NCI-H82 (cell line): ENCODE data around the gene ANKRD17.
A peak's percentile ranks its signal among the peaks of the same experiment; 100 is the strongest.
"Not testable (repeated sequence)": the region's sequence is repeated elsewhere in the genome, so short reads cannot be mapped to it uniquely, and the experiment has no call there.

Source experiments
- DNase-seq: peaks from one replicate; lab custom pipeline; 2025; lab: John Stamatoyannopoulos, UW

ANKRD17 gene, protein sequence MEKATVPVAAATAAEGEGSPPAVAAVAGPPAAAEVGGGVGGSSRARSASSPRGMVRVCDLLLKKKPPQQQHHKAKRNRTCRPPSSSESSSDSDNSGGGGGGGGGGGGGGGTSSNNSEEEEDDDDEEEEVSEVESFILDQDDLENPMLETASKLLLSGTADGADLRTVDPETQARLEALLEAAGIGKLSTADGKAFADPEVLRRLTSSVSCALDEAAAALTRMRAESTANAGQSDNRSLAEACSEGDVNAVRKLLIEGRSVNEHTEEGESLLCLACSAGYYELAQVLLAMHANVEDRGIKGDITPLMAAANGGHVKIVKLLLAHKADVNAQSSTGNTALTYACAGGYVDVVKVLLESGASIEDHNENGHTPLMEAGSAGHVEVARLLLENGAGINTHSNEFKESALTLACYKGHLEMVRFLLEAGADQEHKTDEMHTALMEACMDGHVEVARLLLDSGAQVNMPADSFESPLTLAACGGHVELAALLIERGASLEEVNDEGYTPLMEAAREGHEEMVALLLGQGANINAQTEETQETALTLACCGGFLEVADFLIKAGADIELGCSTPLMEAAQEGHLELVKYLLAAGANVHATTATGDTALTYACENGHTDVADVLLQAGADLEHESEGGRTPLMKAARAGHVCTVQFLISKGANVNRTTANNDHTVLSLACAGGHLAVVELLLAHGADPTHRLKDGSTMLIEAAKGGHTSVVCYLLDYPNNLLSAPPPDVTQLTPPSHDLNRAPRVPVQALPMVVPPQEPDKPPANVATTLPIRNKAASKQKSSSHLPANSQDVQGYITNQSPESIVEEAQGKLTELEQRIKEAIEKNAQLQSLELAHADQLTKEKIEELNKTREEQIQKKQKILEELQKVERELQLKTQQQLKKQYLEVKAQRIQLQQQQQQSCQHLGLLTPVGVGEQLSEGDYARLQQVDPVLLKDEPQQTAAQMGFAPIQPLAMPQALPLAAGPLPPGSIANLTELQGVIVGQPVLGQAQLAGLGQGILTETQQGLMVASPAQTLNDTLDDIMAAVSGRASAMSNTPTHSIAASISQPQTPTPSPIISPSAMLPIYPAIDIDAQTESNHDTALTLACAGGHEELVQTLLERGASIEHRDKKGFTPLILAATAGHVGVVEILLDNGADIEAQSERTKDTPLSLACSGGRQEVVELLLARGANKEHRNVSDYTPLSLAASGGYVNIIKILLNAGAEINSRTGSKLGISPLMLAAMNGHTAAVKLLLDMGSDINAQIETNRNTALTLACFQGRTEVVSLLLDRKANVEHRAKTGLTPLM (N-terminal part only)

DNA sequence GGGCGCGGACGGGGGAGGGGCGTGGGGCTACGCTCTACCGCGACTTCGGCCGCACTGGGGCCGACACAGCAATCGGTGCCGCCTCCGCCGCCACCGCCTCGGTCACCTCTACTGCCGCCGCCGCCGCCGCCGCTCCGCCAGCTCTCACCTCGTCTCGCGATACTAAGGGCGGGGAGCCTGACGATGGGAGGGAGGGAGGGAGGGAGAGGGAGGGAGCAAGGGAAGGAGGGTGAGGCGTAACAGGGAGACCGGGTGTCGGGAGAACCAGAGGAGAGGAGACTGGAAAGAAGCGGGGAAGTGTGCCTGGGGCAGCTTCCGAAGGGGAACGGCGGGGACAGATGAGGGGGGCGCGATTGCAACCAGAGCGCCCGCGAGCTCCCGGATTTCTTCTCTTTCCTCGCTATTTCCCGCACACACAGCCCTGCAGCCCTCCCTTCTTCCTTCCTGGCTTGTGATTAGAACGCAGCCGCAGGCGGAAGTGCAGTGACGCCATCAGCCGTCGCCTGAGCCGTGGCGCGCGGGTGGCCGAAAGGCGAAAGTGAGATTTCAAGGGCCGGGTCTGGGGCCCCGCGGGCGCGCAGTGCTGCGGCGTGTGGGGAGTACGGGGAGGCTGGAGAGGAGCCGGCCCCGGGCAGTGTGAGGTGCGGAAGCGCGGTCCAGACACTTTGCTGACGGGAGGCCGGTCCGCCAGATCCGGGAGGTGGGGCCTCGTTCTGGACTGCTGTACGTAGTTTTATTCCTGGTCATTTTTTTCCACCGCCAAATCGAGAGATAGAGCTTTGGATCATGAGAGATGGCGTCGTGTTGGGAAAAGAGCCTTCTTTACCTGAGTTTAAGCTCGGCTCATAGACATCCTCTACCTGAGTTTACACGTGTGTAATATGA, at the start of gene ANKRD17:
Gene ANKRD17 (minus strand): TSS at position 113 of the 885 bp plus-strand sequence. CDS start 130 bp downstream, outside the sequence.
- peak; percentile 90 for DNase-seq

DNA sequence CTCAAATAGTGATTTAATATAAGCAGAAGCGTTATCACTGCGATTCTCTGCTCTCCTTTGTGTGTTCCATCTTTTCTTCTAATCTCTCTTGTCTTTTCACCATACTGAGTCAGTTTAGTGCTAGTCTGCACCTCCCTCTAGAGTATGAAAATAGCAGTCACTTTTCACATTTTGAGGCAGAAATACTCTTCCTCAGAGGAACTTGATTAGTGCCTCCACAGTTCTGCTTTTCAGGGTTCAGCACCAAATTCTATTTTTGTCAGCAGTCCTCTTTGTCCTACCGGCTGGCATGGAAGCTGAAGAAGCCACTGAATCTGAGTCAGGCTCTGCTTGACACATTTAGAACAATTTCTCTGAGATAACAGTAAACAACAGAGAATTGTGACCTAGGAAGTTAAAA, 49.7 kb upstream of the ANKRD17 start:
- peak; percentile 2 for DNase-seq

DNA sequence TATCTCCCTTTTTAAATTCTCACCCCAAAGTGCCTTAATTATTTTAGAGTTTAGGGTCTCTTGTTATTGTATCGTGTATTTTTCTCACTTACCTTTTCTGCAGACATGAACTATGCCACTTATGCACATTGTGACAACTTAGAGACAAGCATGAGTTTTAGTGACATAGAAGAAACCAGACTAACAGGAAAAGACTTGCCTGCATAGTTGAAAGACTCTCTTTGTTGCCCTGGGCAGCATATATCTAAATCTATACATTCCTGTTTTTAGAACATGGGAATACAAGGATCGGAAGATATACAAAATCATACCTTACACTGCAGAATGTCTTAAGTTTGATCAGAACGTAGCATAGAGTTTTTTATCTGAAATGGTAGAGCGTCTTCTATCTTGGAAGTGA, 45.1 kb upstream of the ANKRD17 start:
- DNase-seq, result no peak

DNA sequence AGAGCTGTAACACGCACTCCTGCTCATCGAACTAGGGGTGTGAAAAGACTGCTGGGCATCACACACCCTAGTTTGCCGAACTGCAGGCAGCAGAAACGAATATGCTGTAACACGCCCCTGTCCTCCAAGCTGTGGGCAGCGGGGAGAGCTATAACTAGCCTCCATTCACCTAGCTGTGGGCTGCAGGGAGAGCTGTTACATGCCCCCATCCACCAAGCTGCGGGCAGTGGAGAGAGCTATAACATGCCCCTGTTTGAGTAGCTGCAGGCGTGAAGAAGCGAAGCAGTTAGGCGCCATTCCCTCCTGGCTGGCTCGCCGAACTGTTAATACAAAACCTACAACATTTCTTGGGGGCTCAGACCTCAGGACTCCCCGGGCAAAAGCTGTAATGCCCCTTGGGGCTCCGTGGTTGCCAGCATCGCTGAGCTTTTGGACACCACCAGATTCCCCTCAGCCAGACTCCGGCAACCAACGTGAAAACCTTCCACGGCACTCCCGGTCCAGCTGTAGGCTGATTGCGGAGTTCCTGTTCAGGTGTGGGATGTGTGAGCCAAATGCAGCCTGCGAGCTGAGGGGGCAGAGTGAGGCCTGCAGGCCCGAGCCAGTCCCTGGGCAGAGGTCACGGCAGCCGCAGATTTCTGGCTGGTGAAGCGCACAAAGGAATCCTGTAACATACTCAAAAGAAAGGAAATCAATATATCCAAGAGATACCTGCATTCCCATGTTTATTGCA, 41.1 kb upstream of the ANKRD17 start:
- no peak for DNase-seq

DNA sequence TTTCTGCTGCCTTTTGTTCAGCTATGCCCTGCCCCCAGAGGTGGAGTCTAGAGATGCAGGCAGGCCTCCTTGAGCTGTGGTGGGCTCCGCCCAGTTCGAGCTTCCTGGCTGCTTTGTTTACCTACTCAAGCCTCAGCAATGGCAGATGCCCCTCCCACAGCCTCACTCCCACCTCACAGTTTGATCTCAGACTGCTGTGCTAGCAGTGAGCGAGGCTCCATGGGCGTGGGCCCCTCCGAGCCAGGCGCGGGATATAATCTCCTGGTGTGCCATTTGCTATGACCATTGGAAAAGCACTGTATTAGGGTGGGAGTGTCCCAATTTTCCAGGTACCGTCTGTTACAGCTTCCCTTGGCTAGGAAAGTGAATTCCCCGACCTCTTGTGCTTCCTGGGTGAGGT, 34.1 kb upstream of the ANKRD17 start:
- not testable (repeated sequence) for DNase-seq

DNA sequence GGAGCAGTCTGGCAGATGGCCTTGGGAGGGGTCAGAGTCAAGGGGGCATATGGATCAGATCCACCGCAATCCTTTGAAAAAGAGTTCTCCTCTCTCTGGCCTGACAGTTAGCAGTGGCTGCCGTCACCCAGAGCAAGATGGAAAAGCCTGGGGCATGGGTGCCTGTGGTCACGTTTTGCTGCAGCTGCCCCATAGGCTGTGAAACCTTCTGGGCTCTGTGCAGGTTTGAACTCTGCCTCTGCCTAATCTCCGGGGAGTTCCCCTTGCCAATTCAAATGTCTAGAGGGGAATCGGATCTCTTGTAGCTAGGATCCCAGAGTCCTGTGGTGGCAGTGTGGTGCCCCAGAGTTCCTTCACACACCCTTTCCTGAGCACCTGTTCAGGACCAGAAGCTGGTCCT, 23.4 kb upstream of the ANKRD17 start:
- no peak for DNase-seq

DNA sequence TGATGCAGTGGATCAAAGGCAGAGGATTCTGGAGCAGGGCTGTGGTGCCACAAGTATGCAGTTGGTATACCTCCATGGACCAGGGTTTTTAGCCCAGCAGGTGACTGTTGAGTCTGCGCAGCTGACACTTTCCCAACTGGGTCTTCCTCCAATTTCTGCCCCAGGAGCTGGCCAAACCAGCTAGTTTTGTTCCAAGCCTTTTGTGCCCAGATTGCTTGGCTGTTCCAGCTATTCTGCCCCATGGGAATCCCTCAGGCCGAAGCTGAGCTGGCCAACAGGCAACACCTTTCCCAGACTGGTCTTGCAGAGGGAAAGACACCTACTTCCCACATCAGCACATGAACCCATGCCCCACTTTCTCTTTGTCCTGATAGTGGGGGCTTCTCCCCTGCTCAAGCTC, 22.8 kb upstream of the ANKRD17 start:
- DNase-seq, result no peak

DNA sequence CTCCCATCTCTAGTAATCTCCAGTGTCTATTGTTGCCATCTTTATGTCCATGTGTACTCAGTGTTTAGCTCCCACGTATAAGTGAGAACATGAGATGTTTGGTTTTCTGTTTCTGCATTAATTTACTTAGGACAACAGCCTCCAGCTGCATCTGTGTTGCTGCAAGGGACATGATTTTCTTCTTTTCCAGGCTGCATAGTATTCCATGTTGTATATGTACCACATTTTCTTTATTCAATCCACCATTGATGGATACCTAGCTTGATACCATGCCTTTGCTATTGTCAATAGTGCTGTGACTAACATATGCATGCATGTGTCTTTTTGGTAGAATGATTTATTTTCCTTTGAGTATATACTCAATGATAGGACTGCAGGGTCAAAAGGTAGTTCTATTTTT, 18.6 kb upstream of the ANKRD17 start:
- no peak for DNase-seq

DNA sequence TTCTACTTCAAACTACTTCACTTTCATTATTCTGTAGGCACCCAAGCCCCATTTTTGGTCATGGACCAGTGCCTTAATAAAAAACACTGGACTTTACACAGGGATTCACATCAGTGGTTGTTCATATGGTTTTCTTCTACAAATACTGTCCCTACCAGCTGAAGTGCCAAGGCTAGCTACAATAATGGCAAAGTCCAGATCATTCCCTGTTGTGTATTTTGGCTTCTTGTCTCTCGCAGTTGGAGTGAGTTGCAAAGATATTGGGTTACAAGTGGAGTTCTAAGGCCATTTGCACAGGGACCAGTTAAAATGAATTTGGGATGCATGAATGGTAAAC, 16.7 kb upstream of the ANKRD17 start:
- DNase-seq, result no peak

DNA sequence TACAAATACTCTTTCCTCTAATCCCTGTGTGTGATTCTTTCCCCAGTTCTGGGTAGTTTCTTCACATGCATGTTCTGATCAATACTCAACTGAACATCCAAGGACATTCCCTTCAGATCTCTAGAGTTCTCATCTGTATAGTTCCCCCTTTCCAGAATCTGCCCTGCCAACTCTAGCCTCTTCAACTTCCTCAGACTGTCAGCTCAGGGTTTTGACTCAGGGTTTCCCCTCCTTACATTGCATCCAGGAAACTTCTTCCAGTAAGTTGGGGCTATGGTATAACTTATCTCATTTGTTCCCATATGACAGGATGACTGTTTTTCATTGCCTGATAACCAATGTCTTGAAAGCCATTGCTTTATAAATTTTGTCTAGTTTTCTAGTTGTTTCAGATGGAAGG, 14.2 kb upstream of the ANKRD17 start:
- no peak for DNase-seq

DNA sequence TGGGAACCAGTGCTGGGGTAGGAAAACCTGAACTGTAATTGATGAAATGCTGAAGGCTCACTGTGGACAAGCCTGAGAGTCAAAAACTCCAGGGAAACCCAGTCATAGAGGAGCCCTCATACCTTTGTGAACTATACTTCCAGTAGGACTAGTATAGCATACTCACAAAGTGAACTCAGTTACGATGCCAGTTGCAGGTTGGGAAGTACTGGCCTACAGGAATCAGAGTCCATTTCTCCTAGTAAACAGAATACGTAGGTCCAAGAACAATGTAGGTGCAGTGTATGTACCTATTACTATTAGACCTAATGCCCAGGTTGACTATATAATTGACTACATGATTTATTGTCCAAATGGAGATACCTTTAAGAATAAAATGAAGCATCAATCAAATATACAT, 8.5 kb upstream of the ANKRD17 start:
- DNase-seq, result no peak

DNA sequence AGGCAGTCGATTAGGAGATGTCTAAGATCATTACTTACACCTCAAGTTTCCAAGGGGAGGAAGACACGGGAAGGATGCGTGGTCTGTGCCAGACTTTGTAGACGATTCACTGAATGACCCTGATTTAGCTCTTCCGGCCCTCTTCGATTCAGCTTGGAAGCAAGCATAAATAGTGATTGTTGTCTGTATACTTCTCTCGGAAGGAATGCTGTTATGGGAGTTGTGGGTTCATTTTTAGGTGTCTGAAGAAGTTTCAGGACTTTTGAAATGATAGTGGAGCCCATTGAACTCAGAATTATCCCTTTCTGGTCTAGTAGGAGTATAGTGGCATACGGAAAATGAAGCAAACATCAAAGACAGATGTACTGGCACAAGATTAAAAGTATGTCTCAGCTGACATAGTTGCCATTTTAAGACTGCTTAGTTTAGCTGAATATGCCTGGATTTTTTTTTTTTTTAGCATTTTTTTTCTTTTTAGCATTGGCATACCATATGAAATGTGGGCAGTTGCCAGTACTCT, 1.0 kb upstream of the ANKRD17 start:
- DNase-seq, result peak; percentile 68

DNA sequence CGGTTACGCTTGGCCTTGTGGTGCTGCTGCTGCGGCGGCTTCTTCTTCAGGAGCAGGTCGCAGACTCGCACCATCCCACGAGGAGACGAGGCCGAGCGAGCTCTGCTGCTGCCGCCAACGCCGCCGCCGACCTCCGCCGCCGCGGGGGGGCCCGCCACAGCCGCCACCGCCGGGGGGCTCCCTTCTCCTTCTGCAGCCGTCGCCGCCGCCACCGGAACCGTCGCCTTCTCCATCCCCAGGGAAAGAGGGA, 237 bp downstream of the ANKRD17 start:
- DNase-seq, result no peak

DNA sequence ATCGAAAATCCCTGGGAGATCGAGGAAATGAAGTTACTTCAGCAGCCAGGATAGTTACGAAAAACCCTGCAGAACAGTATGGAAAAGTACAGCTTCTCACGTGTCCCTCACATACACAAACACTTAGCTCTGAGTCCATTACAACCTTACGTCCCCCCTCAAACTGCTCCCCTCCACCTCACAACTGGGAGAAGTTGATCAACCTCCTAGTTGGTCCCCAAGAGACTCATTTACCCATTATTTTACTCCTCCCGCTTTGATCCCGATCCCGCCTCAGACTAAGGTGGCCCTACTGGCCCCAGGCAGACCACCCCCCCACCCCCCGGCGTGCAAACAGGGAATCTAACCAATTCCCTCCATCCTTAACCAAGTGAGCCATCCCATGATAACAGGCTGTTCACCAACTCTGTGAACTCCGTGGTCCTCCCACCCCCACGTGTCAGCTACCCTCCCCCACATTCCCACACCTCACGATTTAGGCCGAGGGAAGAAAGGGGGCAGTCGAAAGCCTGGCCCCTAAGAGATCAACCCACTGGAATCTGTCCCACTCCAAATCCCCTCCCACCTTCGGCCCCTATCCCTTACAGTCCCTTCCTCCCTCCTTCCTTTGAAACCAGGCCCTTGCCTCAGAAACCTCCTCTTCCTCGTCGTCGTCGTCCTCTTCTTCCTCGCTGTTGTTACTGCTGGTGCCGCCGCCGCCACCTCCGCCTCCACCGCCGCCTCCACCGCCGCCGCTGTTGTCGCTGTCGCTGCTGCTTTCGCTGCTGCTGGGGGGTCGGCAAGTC, 755 bp downstream of the ANKRD17 start:
- peak; percentile 72 for DNase-seq

DNA sequence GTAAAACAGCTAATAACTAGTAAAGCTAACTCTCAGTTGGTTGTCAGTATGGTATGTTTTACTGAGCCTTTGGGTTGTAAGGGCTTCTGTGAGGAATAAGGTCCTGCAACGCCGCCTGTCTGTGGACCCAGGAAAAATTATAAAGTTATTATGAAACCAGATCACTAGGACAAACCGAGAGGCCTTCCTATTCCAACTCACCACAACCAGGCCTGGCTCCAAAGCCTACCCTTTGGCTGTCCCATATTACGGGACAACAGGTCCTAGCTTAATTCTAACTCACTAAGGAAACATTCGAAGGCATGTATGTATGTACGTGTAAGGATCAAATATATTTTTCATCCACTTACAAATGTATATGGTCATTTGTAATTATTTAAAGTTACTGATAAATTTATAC, 1.4 kb downstream of the ANKRD17 start:
- peak; percentile 83 for DNase-seq

DNA sequence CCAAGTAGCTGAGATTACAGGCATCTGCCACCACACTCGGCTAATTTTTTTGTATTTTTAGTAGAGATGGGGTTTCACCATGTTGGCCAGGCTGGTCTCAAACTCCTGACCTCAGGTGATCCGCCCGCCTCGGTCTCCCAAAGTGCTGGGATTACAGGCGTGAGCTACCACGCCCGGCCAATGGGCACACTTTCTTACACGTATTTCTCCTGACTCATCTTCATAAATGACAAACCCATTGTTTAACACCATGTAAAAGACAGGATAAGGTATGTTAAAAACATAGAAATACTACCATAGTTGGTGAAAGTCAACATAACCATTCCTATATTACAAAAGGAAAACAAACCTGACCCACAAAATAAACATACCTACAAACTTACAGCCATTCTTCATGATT, 2.8 kb downstream of the ANKRD17 start:
- not testable (repeated sequence) for DNase-seq

DNA sequence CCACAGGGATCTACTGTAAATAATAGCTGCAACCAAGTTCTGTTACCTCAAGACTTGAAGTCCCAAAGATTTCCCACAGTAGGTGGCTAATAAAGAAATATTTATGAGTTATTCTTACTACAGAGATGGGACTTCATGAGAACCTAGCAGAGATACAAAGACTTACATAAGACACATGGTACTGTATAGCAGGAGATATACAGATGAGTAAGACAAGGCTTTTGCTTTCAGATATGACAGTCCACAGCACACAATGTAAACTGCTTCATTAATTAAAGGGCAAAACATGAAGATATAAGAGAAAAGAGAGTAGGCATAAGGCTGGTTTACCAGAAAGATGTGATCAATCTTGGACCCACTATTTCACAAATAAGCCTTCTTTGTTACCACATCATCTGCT, 6.6 kb downstream of the ANKRD17 start:
- no peak for DNase-seq

DNA sequence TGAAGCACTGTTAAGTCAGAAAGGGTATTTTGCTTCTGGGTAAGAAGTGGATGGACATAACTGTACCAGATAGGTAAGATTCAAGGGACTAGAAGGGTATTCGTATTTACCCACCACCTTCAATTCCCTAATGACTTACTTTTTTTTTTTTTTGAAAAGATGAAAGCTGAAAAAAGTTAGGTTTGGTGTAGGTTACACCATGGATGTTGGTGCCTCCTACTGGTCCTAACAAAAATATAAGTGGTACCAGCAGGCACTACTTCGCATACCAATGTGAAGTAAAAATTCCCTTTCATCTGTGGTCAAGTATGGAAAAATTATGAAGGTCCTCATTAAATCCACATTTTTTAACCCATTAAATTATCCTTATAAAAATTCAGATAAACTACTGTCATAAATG, 7.2 kb downstream of the ANKRD17 start:
- no peak for DNase-seq

DNA sequence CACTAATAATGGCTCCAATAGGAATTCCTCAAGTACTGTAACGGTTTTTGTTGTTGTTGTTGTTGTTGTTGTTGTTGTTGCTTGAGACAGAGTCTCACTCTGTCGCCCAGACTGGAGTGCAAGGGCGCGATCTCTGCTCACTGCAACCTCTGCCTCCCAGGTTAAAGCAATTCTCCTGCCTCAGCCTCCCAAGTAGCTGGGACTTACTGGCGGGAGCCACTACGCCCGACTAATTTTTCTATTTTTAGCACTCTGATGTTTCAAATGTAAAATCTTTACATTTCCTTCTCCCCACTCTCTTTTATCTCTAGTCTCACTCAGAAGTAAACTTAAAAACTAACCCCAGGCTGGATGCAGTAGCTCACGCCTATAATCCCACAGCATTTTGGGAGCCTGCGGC, 8.0 kb downstream of the ANKRD17 start:
- DNase-seq, result no peak

DNA sequence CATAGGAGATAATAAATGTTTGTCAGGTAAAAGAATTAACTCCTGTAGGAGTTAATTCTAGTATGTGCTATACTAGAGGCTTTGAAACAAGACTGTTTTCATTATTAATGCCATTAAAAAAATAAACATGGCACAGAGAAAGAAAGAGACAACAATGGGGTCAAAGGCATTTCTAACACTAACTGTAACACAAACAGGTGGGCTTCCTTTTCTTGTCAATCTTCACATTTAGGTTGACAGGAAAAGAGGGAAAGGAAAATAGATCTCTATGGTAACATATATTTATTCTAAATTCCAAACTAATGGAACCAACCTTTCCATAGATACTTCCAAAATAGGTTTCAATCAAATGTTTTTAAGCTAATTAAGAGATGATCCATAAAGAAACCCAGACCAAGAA, 9.8 kb downstream of the ANKRD17 start:
- no peak for DNase-seq
